Upper lobe of right lung (tissue), 1 donor: ENCODE measurements around the gene LRP10. TPM values are rescaled to one million over a fixed set of nuclear protein-coding genes. Genes with fewer than 3 reads are reported as not detected.
A peak's percentile ranks its signal among the peaks of the same experiment; 100 is the strongest.

Source experiments
- ATAC-seq: fragments of 200-7000 bp; cut with Tn5 transposase; one replicate; pipeline ENCODE4 v1.9.1; 2020; ENCODE audit warnings: mild to moderate bottlenecking, moderate library complexity
- DNase-seq: peaks from one replicate; pipeline ENCODE4 v3.0.0-alpha.2; 2020
- H3K27ac ChIP-seq: fragments of 200-600 bp; one replicate; pipeline ENCODE4 v1.8.0; 2022
- H3K27me3 ChIP-seq: fragments of 200-600 bp; one replicate; pipeline ENCODE4 v1.8.0; 2022; ENCODE audit warnings: mild to moderate bottlenecking
- H3K36me3 ChIP-seq: fragments of 200-600 bp; one replicate; pipeline ENCODE4 v1.8.0; 2022
- H3K4me1 ChIP-seq: fragments of 200-600 bp; one replicate; pipeline ENCODE4 v1.8.0; 2022
- H3K4me3 ChIP-seq: fragments of 200-600 bp; one replicate; pipeline ENCODE4 v1.8.0; 2022; ENCODE audit warnings: mild to moderate bottlenecking
- H3K9me3 ChIP-seq: fragments of 200-600 bp; one replicate; pipeline ENCODE4 v1.8.0; 2022
- intact Hi-C: fragments of 100-400 bp; cut with DNase I; formaldehyde crosslinking; loops from one replicate; pipeline ENCODE4 v1.11.0; 2022
- total RNA-seq: library from RNA; stranded (reverse); fragmentation: NEBNext Ultra II Directional; extraction: Animal tissue kit (Norgen Biotek cat#: 25700); gene quantifications from one replicate; pipeline ENCODE4 v1.2.1, GENCODE V29; 2021
- TF ChIP-seq, protein P1 (sequence below): fragments of 200-600 bp; IDR thresholded peaks from one replicate; pipeline ENCODE4 v1.8.0; 2022; ENCODE audit warnings: antibody characterized with exemption
- donor health status: DM: no; HTN: yes; CAD: no; lungs with severe emphysema.

LRP10 gene
- total RNA-seq, 1 donor from 2014 or later, result 142 TPM

DNA sequence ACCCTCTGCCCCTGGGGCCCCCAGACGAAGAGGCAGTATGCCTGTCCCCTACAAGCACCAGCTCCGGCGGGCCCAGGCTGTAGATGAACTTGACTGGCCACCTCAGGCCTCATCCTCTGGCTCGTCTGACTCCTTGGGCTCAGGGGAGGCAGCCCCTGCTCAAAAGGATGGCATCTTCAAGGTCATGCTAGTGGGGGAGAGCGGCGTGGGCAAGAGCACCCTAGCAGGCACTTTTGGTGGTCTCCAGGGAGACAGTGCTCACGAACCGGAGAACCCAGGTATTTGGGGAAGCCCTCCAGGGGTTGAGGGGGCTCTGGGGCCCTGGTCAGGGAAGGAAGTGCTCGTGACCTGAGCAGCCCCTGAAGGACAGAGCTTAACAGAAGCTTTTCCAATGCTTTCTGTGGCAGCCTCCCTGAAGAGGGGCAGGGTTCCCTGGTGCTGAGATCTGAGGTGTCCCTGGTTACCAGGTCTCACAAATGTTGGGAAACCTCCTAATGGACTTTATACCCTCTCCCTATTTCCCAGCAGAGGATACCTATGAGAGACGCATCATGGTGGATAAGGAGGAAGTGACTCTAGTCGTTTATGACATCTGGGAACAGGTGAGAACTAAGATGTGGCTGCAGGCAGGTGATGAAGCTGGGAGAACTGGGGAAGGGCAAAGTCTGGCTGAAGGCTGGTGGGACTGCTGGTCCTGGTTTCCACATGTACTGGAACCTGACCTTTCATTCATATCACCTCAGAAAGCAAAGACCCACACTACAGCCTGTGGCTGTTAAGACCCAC lies 13.4 kb downstream of the LRP10 start:
- no peak overlapping the region for H3K27ac ChIP-seq
- TF ChIP-seq, protein P1, sequence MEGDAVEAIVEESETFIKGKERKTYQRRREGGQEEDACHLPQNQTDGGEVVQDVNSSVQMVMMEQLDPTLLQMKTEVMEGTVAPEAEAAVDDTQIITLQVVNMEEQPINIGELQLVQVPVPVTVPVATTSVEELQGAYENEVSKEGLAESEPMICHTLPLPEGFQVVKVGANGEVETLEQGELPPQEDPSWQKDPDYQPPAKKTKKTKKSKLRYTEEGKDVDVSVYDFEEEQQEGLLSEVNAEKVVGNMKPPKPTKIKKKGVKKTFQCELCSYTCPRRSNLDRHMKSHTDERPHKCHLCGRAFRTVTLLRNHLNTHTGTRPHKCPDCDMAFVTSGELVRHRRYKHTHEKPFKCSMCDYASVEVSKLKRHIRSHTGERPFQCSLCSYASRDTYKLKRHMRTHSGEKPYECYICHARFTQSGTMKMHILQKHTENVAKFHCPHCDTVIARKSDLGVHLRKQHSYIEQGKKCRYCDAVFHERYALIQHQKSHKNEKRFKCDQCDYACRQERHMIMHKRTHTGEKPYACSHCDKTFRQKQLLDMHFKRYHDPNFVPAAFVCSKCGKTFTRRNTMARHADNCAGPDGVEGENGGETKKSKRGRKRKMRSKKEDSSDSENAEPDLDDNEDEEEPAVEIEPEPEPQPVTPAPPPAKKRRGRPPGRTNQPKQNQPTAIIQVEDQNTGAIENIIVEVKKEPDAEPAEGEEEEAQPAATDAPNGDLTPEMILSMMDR, result no peak
- H3K4me3 ChIP-seq, result no peak overlapping the region
- H3K4me1 ChIP-seq, result peaks cover 11% of the 10 kb centered on the region
- H3K9me3 ChIP-seq, result no peaks in the 10 kb centered on the region
- DNase-seq, result no peak
- intact Hi-C loops, result no loop called here
- H3K36me3 ChIP-seq, result no peaks in the 10 kb centered on the region
- no peaks in the 10 kb centered on the region for H3K27me3 ChIP-seq
- no peak for ATAC-seq

DNA sequence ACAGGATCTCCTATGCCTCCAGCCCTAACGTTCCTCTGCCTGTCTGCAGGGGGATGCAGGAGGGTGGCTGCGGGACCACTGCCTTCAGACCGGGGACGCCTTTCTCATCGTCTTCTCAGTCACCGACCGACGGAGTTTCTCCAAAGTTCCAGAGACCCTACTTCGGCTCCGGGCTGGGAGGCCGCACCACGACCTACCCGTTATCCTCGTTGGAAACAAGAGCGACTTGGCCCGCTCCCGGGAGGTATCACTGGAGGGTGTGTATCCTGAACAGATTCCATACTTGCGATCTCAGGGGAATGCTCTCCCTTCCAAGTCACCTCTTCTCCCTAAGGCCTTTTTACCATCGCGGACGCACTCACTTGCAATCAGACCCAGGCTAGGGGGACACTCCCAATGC lies 14.4 kb downstream of the LRP10 start:
- intact Hi-C loops, result no loop called here
- Histone ChIP-seq H3K36me3 (no peaks in the 10 kb centered on the region), H3K27ac (no peak overlapping the region), H3K27me3 (no peaks in the 10 kb centered on the region), H3K4me3 (peak overlapping the region; percentile 68), H3K4me1 (peaks cover 11% of the 10 kb centered on the region), H3K9me3 (no peaks in the 10 kb centered on the region)
- no peak for ATAC-seq
- TF ChIP-seq, protein P1, result no peak
- no peak for DNase-seq

DNA sequence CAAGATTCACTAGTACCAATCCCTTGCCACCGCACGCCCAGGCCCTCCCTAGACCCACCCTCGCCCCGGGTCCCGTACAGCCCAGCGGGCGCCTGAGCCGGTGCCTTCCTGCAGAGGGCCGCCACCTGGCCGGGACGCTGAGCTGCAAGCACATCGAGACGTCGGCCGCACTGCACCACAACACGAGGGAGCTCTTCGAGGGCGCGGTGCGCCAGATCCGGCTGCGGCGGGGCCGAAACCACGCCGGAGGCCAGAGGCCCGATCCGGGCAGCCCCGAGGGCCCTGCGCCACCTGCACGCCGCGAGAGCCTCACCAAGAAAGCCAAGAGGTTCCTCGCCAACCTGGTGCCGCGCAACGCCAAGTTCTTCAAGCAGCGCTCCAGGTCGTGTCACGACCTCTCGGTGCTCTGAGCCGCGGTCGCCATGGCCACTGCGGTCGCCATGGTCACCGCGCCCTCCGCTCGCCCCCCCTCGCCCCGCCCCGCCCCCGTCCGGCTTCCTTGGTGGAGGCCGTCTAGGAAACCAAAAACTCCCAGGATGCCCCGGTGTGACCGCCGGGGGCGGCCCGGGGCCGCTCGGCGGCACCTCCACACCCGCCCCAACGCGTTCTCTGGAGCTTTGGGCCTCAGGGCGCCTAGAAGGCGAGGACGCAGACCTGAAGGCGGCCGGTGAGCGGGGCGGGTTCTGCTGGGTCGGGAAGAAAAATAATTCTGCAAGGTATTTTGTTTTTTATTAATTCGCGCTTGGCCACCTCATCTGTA lies 15.1 kb downstream of the LRP10 start:
- peaks cover 11% of the 10 kb centered on the region for H3K4me1 ChIP-seq
- H3K27me3 ChIP-seq, result no peaks in the 10 kb centered on the region
- intact Hi-C loops, result no loop called here
- ATAC-seq, result peak; percentile 90
- H3K4me3 ChIP-seq, result peak overlapping the region; percentile 68
- peak overlapping the region; percentile 84 for H3K27ac ChIP-seq
- TF ChIP-seq, protein P1, result peak; percentile 19
- no peaks in the 10 kb centered on the region for H3K9me3 ChIP-seq
- no peaks in the 10 kb centered on the region for H3K36me3 ChIP-seq
- DNase-seq, result peak; percentile 93

DNA sequence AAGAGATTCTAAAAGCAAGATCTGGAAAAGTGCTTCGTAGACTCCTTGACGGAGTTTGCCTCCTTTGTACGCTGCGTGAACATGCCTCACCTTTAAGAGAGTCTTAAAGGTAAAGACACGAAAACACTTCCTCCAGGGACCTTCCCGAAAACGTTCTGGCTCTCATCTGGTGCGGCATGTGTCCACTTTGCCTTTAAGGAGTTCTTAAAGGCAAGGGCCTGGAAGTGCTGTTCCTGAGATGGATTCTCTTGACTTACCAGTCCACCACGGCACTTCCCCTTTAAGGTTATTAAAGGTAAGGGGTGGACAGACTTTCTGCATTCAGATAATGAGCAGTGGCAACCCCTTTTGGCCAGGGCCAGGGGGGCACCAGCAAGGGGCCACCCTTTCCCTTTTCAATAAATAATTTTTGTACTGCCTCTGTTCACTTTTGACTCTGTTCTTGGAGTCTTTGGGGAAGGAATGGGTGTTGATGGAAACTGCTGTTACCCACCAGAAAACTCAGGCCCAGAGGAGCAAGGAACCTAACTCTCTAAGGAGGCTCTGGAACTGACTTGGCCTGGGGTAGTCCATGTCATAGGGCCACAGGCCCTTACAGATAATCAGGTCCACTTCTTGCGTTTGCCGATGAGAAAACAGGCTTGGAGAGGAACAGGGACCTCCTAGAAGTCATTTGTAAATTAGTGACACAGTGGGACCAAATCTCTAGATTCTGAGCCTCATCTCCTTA lies 15.9 kb downstream of the LRP10 start:
- no peaks in the 10 kb centered on the region for H3K27me3 ChIP-seq

DNA sequence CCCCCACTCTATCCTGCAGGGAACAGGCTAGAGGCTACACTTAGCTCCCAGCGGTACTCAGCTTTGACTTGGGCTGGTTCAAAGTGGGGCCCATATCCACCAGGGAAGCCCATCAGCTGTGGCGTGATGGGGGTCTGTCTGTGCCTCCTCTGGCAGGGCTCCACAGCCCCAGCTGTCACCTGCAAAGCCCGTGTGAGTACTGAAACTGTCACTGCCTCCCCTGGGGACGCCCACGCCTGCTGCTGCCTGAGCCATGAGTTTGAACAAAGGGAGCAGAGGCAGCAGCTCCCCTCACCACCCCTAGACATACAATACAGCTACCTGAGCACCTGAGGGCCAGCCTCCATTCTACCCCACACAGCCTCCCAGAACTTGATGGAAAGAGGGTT lies 16.4 kb downstream of the LRP10 start:
- Histone ChIP-seq H3K27me3 (no peaks in the 10 kb centered on the region), H3K36me3 (no peaks in the 10 kb centered on the region), H3K27ac (no peak overlapping the region), H3K4me3 (peak overlapping the region; percentile 68), H3K9me3 (no peaks in the 10 kb centered on the region), H3K4me1 (peaks cover 11% of the 10 kb centered on the region)
- intact Hi-C loops, result no loop called here
- TF ChIP-seq, protein P1, result no peak
- ATAC-seq (no peak), DNase-seq (no peak)

More for the DNA sequence above, 15.9 kb downstream of the LRP10 start:
- Histone ChIP-seq H3K4me1 (peaks cover 11% of the 10 kb centered on the region), H3K27ac (peak overlapping the region; percentile 84), H3K36me3 (no peaks in the 10 kb centered on the region), H3K9me3 (no peaks in the 10 kb centered on the region), H3K4me3 (peak overlapping the region; percentile 68)
- DNase-seq (no peak), ATAC-seq (peak; percentile 81)
- intact Hi-C loops, result no loop called here
- TF ChIP-seq, protein P1, result no peak
